SKM-1 (cell line): Measurements from ENCODE around the gene OR4D5.

Experiments
- DNase-seq: peaks from one replicate; lab custom pipeline; 2025; ENCODE audit not compliant: unreplicated experiment; lab: John Stamatoyannopoulos, UW

OR4D5 gene

DNA sequence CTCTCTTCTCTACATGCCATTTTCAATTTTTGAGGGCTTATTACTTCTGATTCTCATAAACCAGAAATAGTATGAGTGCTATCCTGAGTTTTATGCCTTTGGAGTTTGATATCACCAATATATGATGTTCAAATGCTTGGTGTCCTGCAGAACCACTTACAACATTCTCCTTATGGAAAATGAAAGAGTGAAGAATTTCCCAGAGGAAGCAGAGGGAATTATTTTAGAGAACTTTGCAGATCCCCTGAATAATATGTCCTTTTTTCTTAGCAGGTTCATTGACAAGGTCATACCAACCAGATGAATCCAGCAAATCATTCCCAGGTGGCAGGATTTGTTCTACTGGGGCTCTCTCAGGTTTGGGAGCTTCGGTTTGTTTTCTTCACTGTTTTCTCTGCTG is at the start of gene OR4D5:
TSS of gene OR4D5 (plus strand) at position 301 of the 400 bp plus-strand sequence. CDS start at position 301, 0 bp downstream.
- no peak for DNase-seq

DNA sequence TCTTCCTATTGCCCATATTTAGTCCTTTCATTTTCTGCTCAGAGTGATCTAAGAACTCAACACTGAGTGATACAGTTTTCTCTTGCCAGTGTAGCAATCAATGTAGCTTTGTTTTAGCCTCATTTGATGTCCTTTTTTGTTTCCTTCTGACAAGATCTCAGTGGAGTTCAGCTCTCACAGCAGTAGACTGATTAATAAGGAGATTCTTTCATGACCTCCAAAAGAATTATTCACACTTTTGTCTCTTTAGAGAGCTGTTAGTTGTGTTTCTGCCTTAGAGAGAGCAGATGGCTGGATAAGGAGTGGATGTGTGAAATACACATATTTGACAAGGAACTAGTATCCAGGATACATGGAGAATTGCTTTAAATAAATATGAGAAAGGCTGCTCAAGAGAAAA is 47.4 kb upstream of the OR4D5 start:
- DNase-seq = no peak

DNA sequence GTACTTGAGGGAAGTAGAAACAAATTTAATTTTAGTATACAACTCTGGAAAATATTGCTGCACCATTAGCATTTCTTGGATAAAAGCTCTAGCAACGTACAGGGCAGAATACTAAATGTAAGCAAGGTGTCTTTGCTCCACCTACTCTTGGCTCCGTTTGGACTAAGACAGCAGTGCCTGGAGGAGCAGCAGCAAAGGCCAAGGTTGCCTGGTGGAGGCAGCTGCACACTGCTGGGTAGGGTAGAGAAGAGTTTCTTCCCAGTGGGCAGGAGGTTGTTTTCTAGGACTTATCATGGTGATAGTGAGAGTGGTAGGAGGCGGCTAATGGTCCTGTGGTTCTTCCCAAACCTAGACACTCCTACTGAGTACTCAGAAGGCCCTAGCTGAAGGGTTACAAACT is 39.6 kb upstream of the OR4D5 start:
- no peak for DNase-seq

DNA sequence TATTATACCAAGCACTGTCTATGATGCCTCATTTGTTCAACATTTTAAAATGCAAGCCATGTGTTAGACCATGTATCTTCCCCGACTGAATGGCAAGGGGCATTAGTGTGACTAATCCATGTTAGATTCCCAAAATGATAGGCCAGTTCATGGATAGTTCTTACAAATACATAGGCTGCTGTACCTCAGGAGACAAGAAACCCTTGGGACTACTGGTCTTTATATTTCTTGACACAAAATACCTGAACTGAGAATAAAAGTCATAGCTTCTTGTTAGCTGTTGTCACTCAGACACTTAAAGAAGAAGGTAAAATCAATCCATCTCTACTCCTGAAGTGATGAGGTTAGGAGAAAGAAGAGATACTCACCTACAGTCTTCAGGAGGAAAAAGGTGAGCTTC is 37.5 kb upstream of the OR4D5 start, which contains the start of gene OR8D4:
TSS of gene OR8D4 (plus strand) at position 301 of the 400 bp plus-strand sequence. CDS start 4,265 bp downstream, outside the sequence.
- no peak for DNase-seq

DNA sequence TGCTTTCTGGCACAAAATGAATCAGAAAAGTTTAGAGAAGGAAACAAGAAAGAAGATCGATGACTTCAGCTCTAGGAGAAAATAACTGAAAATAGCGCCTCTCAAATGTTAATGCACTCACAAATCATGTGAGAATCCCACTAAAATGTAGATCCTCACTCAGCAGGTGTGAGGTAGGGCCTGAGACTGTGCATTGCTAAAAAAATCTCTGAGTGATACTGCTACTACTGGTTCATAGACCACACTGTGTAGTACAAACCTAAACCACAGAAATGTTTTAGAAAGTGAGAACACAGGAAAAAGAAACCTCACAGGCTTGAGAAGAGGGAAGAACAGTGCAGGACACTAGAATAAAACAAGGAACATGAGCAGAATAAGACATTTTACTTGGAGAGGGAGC is 35.5 kb upstream of the OR4D5 start:
- no peak for DNase-seq

DNA sequence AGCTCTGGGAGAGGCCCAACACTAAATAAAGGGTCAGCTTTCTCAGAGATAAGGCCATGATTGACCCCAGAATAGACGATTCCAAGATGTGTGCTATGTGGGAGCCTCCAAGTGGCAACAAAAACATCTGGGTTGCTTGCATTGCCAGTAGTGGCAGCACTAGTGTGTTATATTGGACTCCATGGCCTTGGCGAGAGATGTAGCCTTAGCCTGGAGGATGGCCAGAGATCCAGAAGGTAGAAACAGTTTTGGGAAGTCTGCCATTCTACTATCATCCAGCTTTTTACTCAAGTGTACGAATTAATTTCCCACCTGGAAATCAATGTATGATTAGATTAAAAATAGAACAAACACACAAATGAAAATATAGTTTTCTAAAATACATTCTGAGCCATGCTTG is 34.5 kb upstream of the OR4D5 start:
- no peak for DNase-seq

DNA sequence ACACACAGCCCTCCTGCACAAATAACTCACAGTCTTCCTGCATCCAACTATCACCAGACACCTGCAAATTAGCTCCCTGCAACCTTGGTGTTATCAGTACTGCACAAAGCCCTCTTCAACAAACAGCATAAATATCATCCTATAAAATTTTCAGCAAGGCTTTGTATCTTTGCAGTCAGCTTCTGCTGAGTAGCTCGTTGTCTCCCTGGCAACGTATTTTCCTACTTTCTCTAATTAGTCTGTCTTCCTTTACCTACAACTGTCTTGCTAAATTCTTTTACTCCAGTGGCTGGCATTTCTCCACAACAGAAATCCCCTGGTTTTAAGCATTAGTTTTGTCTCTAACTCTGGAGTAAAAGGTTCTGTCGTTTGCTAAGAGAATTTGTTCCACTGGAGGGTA is 33.6 kb upstream of the OR4D5 start:
- DNase-seq = no peak

DNA sequence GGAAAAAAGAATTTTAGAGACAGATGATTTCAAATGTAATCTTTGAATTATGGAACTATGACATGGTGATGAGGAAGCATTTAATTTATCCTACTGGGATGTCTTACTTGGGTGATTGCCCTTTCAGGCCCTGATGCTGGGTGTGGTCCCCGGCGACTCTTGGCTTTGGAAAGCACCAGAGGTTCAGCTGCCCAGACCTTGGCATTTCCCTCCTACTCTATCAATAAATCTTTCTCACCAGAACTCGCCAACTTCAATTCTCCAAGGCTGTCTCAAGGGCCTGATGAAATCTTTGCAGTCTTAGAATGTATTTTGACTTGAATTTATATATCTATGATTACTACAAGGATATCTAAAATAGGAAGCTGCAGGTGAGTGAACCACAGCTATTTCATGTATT is 18.5 kb upstream of the OR4D5 start:
- no peak for DNase-seq

DNA sequence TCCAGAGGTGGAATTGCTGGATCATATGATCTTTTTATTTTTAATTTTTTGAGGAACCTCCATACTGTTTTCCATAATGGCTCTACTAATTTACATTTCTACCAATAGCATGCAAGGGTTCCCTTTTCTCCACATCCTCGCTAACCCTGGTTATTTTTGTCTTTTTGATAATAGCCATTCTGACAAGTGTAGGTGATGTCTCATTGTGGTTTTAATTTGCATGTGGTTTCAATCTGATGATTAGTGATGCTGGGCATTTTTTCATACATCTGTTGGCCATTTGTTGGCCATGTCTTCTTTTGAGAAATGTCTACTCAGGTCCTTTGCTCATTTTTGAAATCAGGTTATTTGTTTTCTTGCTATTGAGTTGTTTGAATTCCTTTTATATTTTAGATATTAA is 15.4 kb upstream of the OR4D5 start:
- DNase-seq = no peak

DNA sequence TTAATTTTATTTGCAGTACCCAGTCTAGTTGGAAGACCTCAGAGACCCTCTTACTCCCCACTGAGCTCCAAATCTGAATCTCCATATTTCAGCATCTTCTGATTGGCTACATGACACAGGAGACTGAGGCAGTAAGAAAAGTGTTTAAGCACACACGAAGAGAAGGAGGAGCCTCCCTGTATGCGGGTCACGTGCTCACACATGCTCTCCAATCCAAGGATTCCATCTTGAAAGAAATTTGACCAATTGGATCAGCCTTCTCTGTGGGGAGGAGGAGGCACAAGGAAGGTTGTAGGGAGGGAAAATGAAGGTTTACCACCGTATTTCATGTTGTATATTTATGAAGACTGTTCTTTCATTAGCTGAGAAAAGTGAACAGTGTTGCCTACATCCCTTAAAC is 3.0 kb downstream of the OR4D5 start:
- DNase-seq = no peak

DNA sequence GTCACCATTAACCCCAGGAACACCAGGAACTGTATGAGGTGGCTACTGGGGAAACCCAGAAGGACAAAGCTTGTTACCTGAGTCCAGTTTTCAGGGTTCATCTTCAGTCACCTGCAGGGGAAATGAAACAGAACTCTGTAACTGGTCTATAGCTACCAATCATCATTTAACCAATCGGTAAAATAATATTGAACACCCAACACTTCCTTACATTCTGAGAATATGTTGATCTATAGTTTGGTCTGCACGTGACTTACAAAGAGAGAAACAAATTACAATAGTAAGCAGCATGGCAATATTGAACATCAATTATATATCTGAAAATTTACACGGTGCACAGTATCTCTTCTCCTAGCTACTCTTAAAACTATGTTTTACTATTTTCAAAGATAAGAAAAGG is 4.3 kb downstream of the OR4D5 start, which contains the start of gene OR6T1:
TSS of gene OR6T1 (minus strand) at position 101 of the 400 bp plus-strand sequence. CDS start at position 101, 0 bp downstream.
- DNase-seq = no peak

DNA sequence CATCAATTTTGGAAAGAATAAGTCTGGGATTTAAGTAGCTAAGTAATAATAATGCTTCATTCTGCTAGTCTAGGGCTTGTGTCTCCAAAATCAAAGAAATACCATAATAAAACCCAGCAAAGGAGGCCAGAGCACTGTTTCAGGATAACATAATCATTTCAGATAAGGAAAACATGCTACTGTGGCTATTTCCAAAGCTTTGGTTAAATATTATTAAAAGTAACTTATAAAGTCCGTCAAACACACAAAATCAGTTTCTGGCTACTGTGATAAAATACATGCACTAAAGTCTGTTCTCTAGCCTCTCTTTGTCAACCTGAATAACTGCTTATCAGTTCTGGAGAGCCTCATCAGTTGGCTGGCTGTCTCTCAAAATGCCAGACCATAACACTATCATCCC is 5.7 kb downstream of the OR4D5 start:
- DNase-seq = no peak

DNA sequence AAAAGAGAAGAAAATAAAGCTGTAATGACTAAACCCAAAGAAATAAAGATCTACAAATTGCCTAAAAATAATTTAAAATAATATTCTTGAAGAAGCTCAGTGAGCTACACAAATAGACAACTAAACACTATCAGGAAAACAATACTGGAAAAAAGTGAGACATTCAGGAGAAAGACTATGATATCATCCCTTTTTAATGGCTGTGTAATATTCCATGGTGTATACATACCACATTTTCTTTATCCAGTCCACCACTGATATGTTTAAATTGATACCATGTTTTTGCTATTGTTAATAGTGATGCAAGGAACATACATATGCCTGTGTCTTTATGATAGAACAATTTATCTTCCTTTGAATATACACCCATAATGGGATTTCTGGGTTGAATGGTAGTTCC is 17.3 kb downstream of the OR4D5 start:
- DNase-seq = no peak

DNA sequence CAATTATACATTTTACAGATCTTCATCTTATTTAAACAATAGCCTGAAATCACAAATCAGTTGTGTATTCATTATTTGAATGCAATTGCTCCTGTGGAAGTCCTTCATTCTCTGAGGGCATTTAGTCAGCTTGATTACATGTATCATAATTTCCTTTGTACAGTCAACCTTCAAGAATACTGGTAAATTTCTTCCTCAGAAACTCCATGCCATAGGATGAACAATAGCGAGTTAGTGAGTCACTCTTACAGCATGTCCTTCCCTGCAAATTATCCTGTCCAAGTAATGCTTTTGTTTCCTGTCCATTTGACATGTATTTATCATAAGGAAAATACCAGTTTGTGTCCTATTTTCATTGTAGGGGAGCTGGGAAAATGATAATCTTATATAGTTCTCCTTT is 34.4 kb downstream of the OR4D5 start:
- DNase-seq = no peak

DNA sequence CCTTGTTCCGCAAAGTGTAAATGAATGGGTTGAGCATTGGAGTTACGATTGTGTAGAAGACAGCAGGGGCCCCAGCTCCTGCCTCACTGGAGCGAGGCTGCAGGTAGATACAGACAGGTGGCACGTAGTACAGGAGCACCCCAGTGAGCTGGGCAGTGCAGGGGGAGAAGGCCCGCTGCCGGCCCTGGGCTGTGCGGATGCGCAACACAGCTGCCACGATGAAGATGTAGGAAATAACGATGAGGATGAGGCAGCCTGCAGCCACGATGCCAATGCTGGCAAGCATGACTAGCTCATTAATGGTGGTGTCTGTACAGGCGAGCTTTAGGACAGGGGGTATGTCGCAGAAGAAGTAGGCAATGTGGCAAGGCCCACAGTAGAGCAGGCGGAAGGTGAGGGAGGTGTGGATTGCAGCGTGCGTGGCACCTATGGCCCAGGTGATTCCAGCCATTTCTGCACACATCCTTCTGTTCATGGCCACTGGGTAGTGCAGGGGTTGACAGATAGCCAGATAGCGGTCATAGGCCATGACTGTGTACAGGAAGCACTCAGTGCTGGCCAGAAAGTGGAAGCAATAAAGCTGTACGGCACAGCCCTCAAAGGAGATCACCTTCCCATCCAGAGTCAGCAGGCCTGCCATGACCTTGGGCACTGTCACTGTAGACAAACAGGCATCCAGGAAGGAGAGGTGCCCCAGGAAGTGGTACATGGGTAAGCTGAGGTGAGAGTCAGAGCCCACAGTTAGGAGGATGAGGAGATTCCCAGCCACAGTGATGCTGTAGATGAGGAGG is 37.5 kb downstream of the OR4D5 start:
- DNase-seq = no peak

DNA sequence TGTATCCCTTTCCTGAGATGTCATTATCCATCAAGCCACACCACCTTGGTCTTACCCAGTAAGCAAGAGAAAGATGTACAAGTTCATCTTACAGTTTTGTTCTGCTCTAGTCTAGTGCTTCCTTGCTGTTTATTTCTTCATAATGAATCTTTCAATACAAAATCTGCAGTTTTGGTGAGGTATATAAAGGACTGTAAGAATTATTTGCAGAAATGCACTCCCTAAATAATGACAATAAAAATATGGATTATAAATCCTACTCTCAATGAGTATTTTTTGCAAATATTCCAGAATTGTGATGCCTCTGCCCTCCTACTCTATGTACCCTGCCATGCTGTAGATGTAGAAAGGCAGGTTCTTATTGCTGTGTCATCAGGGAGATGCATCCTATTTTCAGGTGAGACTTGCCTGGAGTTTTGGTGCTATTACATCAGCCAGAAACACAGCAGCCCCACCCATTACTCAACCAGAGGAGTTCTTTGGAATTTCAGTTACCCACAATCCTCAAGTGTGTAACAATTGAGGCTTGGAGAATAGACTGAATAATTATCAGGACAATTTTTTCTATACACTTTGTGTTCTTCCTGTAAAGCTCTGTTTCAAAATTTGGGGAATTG is 38.4 kb downstream of the OR4D5 start, which contains the start of gene OR10S1:
TSS of gene OR10S1 (minus strand) at position 51 of the 617 bp plus-strand sequence. CDS start 117 bp downstream, outside the sequence.
- no peak for DNase-seq

DNA sequence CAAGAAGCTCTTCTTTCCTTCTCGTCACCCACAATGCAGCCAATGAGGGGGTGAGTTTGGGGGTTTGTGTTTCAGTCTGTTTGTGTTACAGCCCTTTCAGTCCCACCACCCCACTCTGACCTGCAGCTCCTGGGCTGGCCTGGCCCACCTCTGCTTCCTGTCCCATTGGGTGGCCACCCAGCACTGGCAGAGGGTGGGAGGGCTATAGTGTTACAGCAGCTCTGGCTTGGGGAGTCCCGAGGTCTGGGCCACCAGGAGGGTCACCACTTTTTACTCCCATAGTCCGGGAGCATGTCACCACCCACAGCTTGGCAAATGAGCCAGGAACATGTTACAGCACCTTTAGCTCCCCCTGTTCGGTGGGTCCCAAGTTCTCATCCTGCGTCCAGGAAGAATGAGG is 39.9 kb downstream of the OR4D5 start:
- DNase-seq = no peak
